ENCODE measurements around the gene LIMS1. TPM values are rescaled to one million over a fixed set of nuclear protein-coding genes. Genes with fewer than 3 reads are reported as not detected.

Gene LIMS1
- total RNA-seq, 6 donors from 2014 or later: 51.3 to 148 (median 87.7) TPM

- no peak overlapping the region for H3K27ac ChIP-seq
- no peaks in the 10 kb centered on the region for H3K27me3 ChIP-seq
- peak in 1 of 2 donors; percentile 40 for ATAC-seq (ENCODE audit: low FRiP score in 2 of 2)
- no peak for DNase-seq
- no peaks in the 10 kb centered on the region for H3K36me3 ChIP-seq
- WGBS, 2 donors: 57 to 72% methylated on average over 3 of the region's 3 CpGs
- peaks cover 0 to 20% (median 10%) of the 10 kb centered on the region in 4 donors for H3K4me1 ChIP-seq
- no peak for TF ChIP-seq CTCF (IDR thresholded peaks at IDR 0.05)
- no peak for TF ChIP-seq POLR2A (IDR thresholded peaks at IDR 0.05)
- no peak for TF ChIP-seq EP300 (IDR thresholded peaks at IDR 0.05)
- TF ChIP-seq POLR2AphosphoS5 (IDR thresholded peaks at IDR 0.05): no peak
- no peak overlapping the region for H3K4me3 ChIP-seq
- no peaks in the 10 kb centered on the region for H3K9me3 ChIP-seq
These were observed 31.6 kb downstream of the LIMS1 start for GRCh38 chr2:108565778-108566375.

- H3K27ac ChIP-seq: no peak overlapping the region
- ATAC-seq (ENCODE audit: low FRiP score in 2 of 2) (peak in 1 of 2 donors; percentile 80), DNase-seq (no peak)
- no peaks in the 10 kb centered on the region for H3K9me3 ChIP-seq
- peaks cover 0 to 32% (median 22%) of the 10 kb centered on the region in 4 donors for H3K4me1 ChIP-seq
- 84 to 85% methylated on average over 7 of the region's 7 CpGs for WGBS, 2 donors
- H3K36me3 ChIP-seq: no peaks in the 10 kb centered on the region
- no peak overlapping the region for H3K4me3 ChIP-seq
- TF ChIP-seq POLR2A (IDR thresholded peaks at IDR 0.05): no peak
- no peak for TF ChIP-seq POLR2AphosphoS5 (IDR thresholded peaks at IDR 0.05)
- no peak for TF ChIP-seq CTCF (IDR thresholded peaks at IDR 0.05)
- no peak for TF ChIP-seq EP300 (IDR thresholded peaks at IDR 0.05)
- H3K27me3 ChIP-seq: no peaks in the 10 kb centered on the region
These were observed 36.1 kb downstream of the LIMS1 start for GRCh38 chr2:108570416-108570815.

GRCh38 chr2:108571286-108571685, 37.0 kb downstream of the LIMS1 start:
- Histone ChIP-seq H3K4me3 (no peak overlapping the region), H3K27ac (no peak overlapping the region), H3K36me3 (no peaks in the 10 kb centered on the region), H3K27me3 (no peaks in the 10 kb centered on the region), H3K4me1 (peaks cover 0 to 30% (median 19%) of the 10 kb centered on the region in 4 donors), H3K9me3 (no peaks in the 10 kb centered on the region)
- TF ChIP-seq EP300 (IDR thresholded peaks at IDR 0.05): no peak
- no peak for TF ChIP-seq CTCF (IDR thresholded peaks at IDR 0.05)
- TF ChIP-seq POLR2AphosphoS5 (IDR thresholded peaks at IDR 0.05): no peak
- TF ChIP-seq POLR2A (IDR thresholded peaks at IDR 0.05): no peak
- ATAC-seq (ENCODE audit: low FRiP score in 2 of 2) (no peak), DNase-seq (no peak)
- WGBS, 2 donors: 56 to 61% methylated on average over 3 of the region's 3 CpGs

GRCh38 chr2:108573061-108573460, 38.8 kb downstream of the LIMS1 start:
- H3K9me3 ChIP-seq: no peaks in the 10 kb centered on the region
- no peaks in the 10 kb centered on the region for H3K36me3 ChIP-seq
- peak; percentile 57 to 77 for ATAC-seq (ENCODE audit: low FRiP score in 2 of 2)
- DNase-seq: no peak
- H3K27ac ChIP-seq: no peak overlapping the region
- TF ChIP-seq EP300 (IDR thresholded peaks at IDR 0.05) (no peak), CTCF (IDR thresholded peaks at IDR 0.05) (no peak), POLR2A (IDR thresholded peaks at IDR 0.05) (no peak), POLR2AphosphoS5 (IDR thresholded peaks at IDR 0.05) (no peak)
- 50 to 73% methylated on average over 3 of the region's 3 CpGs for WGBS, 2 donors
- H3K27me3 ChIP-seq: no peaks in the 10 kb centered on the region
- peaks cover 4 to 29% (median 19%) of the 10 kb centered on the region in 4 donors for H3K4me1 ChIP-seq
- H3K4me3 ChIP-seq: no peak overlapping the region

- Histone ChIP-seq H3K9me3 (no peaks in the 10 kb centered on the region), H3K4me3 (no peak overlapping the region), H3K27ac (no peak overlapping the region), H3K36me3 (no peaks in the 10 kb centered on the region), H3K4me1 (peaks cover 11 to 35% (median 27%) of the 10 kb centered on the region in 4 donors), H3K27me3 (no peaks in the 10 kb centered on the region)
- no peak for ATAC-seq (ENCODE audit: low FRiP score in 2 of 2)
- WGBS, 2 donors: 75 to 91% methylated on average over 2 of the region's 2 CpGs
- no peak for DNase-seq
- TF ChIP-seq CTCF (IDR thresholded peaks at IDR 0.05) (no peak), POLR2A (IDR thresholded peaks at IDR 0.05) (no peak), POLR2AphosphoS5 (IDR thresholded peaks at IDR 0.05) (no peak), EP300 (IDR thresholded peaks at IDR 0.05) (no peak)
These were observed 40.1 kb downstream of the LIMS1 start for GRCh38 chr2:108574332-108574731.
